Measurements from ENCODE around the gene KLF13. TPM values are rescaled to one million over a fixed set of nuclear protein-coding genes. Genes with fewer than 3 reads are reported as not detected.
A peak's percentile ranks its signal among the peaks of the same experiment; 100 is the strongest.

The KLF13 gene
- polyA plus RNA-seq, 2 of the 4 experiments (the other 2 are of a cell fraction): 53.5 TPM

DNA sequence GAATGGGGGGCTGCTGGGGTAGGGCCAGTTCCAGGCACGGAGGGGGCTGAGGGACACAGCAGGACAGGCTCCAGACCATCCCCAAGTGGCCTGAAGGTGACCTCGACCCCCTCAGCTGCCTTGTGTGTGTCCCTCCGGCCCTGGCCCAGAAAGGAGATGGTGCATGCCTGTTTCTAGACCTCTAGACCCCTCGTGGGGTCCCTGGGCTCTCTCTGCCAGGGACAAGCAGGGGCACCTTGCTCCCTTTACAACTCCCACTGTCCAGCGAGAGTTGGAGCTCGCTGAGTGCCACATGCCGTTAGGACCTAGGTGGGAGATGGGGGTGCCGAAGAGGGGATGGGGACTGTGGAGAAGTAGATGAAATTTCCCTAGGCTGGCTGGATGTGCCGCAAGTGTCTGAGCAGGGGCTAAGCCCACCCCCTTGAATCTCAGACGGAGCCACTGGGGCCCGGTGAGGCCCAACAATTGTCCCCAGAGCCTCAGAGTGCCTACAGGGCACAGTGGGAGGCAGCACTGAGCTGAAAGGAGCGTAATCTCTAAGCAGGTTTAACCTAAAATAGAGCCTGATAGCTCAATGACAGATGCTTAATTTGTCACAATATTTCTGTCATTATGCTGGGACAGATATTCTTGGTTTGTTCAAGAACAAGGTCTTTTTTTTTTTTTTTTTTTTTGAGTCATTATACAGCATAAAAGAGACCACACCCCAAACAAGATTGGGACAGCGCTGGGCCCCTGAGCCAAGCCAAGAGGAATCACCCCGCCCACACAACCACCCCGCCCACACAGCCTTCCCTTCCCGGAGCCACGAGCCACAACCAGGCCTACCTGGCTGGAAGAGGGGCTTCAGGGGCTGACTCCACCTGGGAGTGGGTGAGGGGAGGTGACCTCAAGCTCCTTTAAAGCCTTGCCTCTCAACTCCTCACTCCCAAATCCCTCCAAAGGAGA lies 23.6 kb upstream of the KLF13 start:
- Histone ChIP-seq H3K4me1 (peaks cover 38% of the 10 kb centered on the region), H3K4me3 (no peak overlapping the region), H3K9me3 (no peaks in the 10 kb centered on the region), H3K4me2 (0 out of 3 replicates have a peak overlapping the region, but pooled peaks have one; percentile 17), H3K27ac (peak overlapping the region; percentile 19 to 32; a peak in 3 of 6 replicates)
- WGBS (ENCODE audit: missing lambda C conversion rate): 67% methylated on average over 13 of the region's 17 CpGs
- DNase-seq (ENCODE audit: low read depth in 1 of 2, low spot score in 1 of 2): no peak
- no peak for FAIRE-seq
- POLR2A ChIA-PET: interaction anchor here (0.9 to 1.0 kb wide), 2 partner anchors 23 to 88 kb away, joined by 4 to 9 read pairs; partner anchors contain the start of gene KLF13
- no peak for TF ChIP-seq ELK1 (IDR thresholded peaks at IDR 0.05; ENCODE audit: low read depth, low read length)
- no peak for TF ChIP-seq ZNF302 (CRISPR knock-in tag; IDR thresholded peaks at IDR 0.05)
- TF ChIP-seq MYC (IDR thresholded peaks at IDR 0.05; ENCODE audit: borderline replicate concordance, low read length): no peak
- TF ChIP-seq RARB (CRISPR knock-in tag; IDR thresholded peaks at IDR 0.05): no peak
- TF ChIP-seq POLR2A (IDR thresholded peaks at IDR 0.05; ENCODE audit: low read length): no peak
- no peak for TF ChIP-seq SMC3 (IDR thresholded peaks at IDR 0.05)
- TF ChIP-seq, protein P1, sequence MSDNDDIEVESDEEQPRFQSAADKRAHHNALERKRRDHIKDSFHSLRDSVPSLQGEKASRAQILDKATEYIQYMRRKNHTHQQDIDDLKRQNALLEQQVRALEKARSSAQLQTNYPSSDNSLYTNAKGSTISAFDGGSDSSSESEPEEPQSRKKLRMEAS (IDR thresholded peaks at IDR 0.05): no peak
- no peak for TF ChIP-seq EHMT2 (IDR thresholded peaks at IDR 0.05; ENCODE audit: low read depth)
- TF ChIP-seq CBX2 (IDR thresholded peaks at IDR 0.05; ENCODE audit: borderline replicate concordance, low read depth): no peak
- no peak for TF ChIP-seq RNF2 (IDR thresholded peaks at IDR 0.05; ENCODE audit: borderline replicate concordance, low read depth)
- TF ChIP-seq, protein P2, sequence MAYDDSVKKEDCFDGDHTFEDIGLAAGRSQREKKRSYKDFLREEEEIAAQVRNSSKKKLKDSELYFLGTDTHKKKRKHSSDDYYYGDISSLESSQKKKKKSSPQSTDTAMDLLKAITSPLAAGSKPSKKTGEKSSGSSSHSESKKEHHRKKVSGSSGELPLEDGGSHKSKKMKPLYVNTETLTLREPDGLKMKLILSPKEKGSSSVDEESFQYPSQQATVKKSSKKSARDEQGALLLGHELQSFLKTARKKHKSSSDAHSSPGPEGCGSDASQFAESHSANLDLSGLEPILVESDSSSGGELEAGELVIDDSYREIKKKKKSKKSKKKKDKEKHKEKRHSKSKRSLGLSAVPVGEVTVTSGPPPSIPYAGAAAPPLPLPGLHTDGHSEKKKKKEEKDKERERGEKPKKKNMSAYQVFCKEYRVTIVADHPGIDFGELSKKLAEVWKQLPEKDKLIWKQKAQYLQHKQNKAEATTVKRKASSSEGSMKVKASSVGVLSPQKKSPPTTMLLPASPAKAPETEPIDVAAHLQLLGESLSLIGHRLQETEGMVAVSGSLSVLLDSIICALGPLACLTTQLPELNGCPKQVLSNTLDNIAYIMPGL (CRISPR knock-in tag; IDR thresholded peaks at IDR 0.05; ENCODE audit: borderline replicate concordance): no peak
- TF ChIP-seq EHF (CRISPR knock-in tag; IDR thresholded peaks at IDR 0.05): no peak
- TF ChIP-seq, protein P3, sequence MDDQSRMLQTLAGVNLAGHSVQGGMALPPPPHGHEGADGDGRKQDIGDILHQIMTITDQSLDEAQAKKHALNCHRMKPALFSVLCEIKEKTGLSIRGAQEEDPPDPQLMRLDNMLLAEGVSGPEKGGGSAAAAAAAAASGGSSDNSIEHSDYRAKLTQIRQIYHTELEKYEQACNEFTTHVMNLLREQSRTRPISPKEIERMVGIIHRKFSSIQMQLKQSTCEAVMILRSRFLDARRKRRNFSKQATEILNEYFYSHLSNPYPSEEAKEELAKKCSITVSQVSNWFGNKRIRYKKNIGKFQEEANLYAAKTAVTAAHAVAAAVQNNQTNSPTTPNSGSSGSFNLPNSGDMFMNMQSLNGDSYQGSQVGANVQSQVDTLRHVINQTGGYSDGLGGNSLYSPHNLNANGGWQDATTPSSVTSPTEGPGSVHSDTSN (IDR thresholded peaks at IDR 0.05): no peak
- TF ChIP-seq TFCP2L1 (CRISPR knock-in tag; IDR thresholded peaks at IDR 0.05): no peak
- TF ChIP-seq POLR2AphosphoS2 (conservative IDR thresholded peaks at IDR 0.05; ENCODE audit: low read length): no peak
- no peak for TF ChIP-seq CHD2 (IDR thresholded peaks at IDR 0.05; ENCODE audit: low read length, partially characterized antibody)
- ATAC-seq: peak in 1 of 2 experiments; percentile 57; a peak in 2 of 6 replicates
- CTCF ChIA-PET: interaction anchor here (0.9 to 1.8 kb wide), 4 partner anchors 11 to 185 kb away, joined by 4 to 7 read pairs (median 5); no protein-coding TSS in a partner anchor

DNA sequence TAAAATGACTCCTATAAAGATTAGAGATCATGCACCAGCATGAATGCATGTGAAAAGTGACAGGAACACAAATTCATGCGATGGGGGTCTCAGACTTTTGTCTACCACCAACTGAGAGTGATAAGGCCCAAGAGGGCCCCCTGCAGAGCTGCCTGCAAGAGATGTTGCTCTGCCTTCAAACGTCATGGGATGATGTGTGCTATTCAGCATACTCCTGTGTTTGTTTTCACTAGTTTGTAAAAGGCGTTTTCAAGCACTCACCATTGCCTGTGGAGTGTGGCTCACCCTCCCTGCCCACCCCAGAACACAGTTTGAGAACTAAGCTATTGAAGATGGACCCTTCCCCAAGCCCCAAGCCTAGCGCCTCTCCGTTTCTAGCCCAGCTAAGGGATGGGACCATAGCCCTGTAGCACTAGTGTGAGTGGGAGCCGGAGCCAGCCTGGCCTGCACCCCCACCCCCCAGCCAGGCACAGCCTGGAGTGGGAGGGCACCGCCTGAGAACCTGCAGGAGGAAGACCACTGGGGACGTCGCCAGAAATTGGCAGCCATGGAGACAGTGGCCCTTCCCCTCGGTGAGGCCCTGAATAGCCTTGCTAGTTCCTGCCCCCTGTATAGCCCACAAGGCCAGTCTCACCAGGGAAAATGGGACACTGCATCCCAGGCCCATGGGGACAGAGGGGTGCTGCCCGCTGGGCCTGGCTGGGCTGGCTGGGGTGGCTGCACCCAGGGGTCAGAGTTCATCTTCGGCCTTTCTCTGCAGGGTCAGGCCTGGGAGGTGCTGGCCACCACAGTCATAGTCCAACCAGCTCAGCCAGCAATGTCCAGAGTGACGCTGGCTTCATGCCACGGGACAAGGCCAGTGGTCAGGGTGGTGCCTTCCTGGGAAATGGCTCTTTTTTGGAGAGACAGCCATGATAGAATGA lies 22.6 kb upstream of the KLF13 start:
- FAIRE-seq (no peak), DNase-seq (ENCODE audit: low read depth in 1 of 2, low spot score in 1 of 2) (no peak), ATAC-seq (no peak)
- POLR2A ChIA-PET: interaction anchor here (0.6 to 1.0 kb wide), 3 partner anchors 22 to 1312 kb away, joined by 4 to 9 read pairs (median 4); partner anchors contain the start of genes ARHGAP11A and KLF13
- H3K4me3 ChIP-seq: no peak overlapping the region
- H3K4me2 ChIP-seq: 0 out of 3 replicates have a peak overlapping the region, but pooled peaks have one; percentile 17
- peak overlapping the region; percentile 19 to 31; a peak in 3 of 6 replicates for H3K27ac ChIP-seq
- CTCF ChIA-PET: interaction anchor here (0.9 to 1.8 kb wide), 4 partner anchors 12 to 184 kb away, joined by 4 to 7 read pairs (median 5); no protein-coding TSS in a partner anchor
- TF ChIP-seq CHD4 (IDR thresholded peaks at IDR 0.05; ENCODE audit: borderline replicate concordance) (no peak), HEYL (CRISPR knock-in tag; IDR thresholded peaks at IDR 0.05) (no peak), NPAS2 (CRISPR knock-in tag; IDR thresholded peaks at IDR 0.05; ENCODE audit: borderline replicate concordance) (no peak)
- peaks cover 33% of the 10 kb centered on the region for H3K4me1 ChIP-seq
- no peaks in the 10 kb centered on the region for H3K9me3 ChIP-seq
- WGBS (ENCODE audit: missing lambda C conversion rate): 72% methylated on average over 11 of the region's 14 CpGs

All from A549 (cell line).